HG03135 (cell line): ENCODE data around the gene SMIM32.

Experiments
- ATAC-seq: cut with Tn5 transposase; IDR thresholded peaks from one replicate; pipeline ENCODE4 v1.9.1; 2021; ENCODE audit warnings: mild to moderate bottlenecking, moderate library complexity; ENCODE audit not compliant: unreplicated experiment

Gene SMIM32

DNA sequence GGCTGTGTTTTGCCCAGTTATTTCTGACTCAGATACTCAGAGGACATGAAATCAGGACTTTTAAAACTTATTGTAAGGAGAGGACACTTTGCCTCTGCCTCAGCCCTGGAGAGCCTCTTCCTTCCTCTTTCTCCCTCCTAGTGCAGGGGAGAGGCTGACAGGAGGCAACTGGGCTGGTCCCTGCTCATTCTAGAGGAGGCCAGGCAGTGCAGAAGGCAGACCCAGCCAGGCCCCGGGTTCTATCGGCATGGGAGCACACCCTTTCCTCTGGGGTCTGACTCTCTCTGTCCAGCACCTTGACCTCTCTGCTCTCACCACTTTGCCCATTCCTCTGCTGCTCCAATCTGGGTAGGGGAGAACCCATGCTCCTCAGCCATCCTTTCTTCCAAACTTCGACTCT, 16.0 kb upstream of the SMIM32 start:
- no peak for ATAC-seq

- no peak for ATAC-seq
These were observed 14.7 kb upstream of the SMIM32 start for GRCh38 chr5:136207631-136208030.

GRCh38 chr5:136206361-136206760, 13.4 kb upstream of the SMIM32 start:
- no peak for ATAC-seq

- no peak for ATAC-seq
These were observed 13.0 kb upstream of the SMIM32 start for GRCh38 chr5:136205941-136206340.

GRCh38 chr5:136205061-136205702, 12.2 kb upstream of the SMIM32 start:
- no peak for ATAC-seq

DNA sequence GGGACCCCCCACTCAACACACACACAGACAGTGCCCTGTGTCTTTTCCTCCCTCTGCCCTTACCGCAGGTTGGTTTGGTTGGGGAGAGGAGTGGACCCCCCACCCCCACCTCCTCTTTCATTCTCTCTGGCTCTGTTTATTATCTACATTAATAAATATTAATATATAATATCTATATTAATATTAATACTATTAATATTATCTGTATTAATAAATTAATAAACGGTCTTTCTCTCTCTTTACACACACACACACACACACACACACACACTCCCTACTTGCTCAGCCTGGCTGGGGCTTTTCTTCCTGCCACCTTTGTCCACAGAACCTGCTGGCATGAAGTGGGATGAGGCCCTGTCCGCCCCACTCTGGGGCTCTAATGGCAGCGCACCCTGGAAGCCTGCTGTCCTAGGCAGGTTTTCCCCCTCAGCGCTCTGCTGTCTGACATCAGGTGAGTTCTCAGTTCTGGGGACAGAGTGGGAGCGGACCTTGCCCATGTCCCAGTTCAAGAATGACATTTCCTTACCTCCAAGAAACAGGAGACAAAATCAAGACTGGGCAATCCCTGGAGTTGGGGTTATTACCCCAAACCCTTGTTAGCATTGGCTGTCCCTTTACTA, 10.5 kb upstream of the SMIM32 start:
- no peak for ATAC-seq

GRCh38 chr5:136202469-136203205, 9.7 kb upstream of the SMIM32 start:
- no peak for ATAC-seq

DNA sequence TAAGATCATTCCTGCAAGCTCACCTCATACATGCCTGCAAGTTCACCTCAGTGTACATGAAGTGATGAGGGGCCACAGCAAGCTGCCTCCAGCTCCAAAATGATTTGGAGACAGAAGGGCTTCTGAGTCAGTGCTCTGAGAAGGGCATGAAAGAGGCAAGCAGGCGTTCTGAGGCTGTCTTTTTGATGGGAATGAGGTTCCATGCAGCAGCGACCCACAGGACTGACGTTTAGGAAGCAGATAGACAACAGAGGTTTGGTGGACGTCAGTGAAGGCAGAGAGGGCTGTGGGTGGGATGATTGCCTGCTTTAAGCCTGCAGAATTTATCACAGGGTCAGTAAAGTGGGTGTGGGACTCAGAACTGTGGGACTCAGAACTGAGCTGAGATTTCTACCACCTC, 8.9 kb upstream of the SMIM32 start:
- ATAC-seq, result no peak

- ATAC-seq, result no peak
These were observed 7.8 kb upstream of the SMIM32 start for GRCh38 chr5:136200761-136201160.

- no peak for ATAC-seq
These were observed 7.2 kb upstream of the SMIM32 start for GRCh38 chr5:136200130-136200529.

- ATAC-seq, result no peak
These were observed 6.4 kb upstream of the SMIM32 start for GRCh38 chr5:136199408-136199807.

GRCh38 chr5:136198453-136198852, 5.5 kb upstream of the SMIM32 start:
- no peak for ATAC-seq

GRCh38 chr5:136197462-136198142, 4.6 kb upstream of the SMIM32 start:
- ATAC-seq, result no peak

- ATAC-seq, result no peak
These were observed 3.2 kb upstream of the SMIM32 start for GRCh38 chr5:136195971-136196820.

DNA sequence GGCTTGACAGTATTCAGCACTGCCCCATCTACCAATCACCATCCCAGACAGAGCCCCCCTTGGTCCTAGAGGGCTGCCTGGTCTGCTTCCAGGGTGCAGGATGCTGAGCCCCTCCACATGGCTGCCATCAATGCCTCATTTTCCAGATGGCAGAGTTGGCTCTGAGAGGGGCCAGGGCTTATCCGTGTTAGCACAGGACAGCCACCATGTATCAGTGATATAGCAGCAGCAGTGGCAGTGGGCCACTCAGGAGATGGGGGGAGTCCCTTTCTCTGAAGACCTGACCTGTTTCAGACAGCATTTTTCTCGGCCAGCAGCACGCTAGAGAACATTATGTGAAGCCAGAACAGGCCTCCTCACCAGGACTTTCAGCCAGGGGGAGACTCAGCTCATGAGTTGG, 1.6 kb upstream of the SMIM32 start:
- no peak for ATAC-seq

GRCh38 chr5:136193322-136193935, 467 bp upstream of the SMIM32 start:
- no peak for ATAC-seq

- no peak for ATAC-seq
These were observed 892 bp downstream of the SMIM32 start for GRCh38 chr5:136192015-136192525.

- ATAC-seq, result no peak
These were observed 1.5 kb downstream of the SMIM32 start for GRCh38 chr5:136191304-136192014.

GRCh38 chr5:136190904-136191303, 2.1 kb downstream of the SMIM32 start:
- ATAC-seq, result no peak
